Measurements from ENCODE around the gene SLC28A1. TPM values are rescaled to one million over a fixed set of nuclear protein-coding genes. Genes with fewer than 3 reads are reported as not detected.

Gene SLC28A1
- total and polyA plus RNA-seq, 2 experiments from 2014 or later = not detected

- in situ Hi-C loops (cut with MboI) = no loop called here
- peak overlapping the region; percentile 68; the same call in 1 of the 2 replicates for H2AFZ ChIP-seq
- TF ChIP-seq EZH2 (IDR thresholded peaks at IDR 0.05; ENCODE audit: insufficient read depth, poor library complexity, severe bottlenecking) = no peak
- DNase-seq = peak; percentile 73
- no peak overlapping the region for H3K4me3 ChIP-seq
- WGBS, 2 experiments (ENCODE audit: low coverage in 1 of 2, low lambda C conversion rate in 2 of 2, missing lambda C conversion rate in 2 of 2) = 45 to 54% methylated on average over 4 of the region's 4 CpGs
- no peak overlapping the region for H3K4me2 ChIP-seq (ENCODE audit: unreplicated experiment)
- H3K9ac ChIP-seq = no peak overlapping the region
- no peaks in the 10 kb centered on the region for H3K9me3 ChIP-seq (ENCODE audit: low read depth)
- H3K4me1 ChIP-seq (ENCODE audit: insufficient read depth) = no peaks in the 10 kb centered on the region
- H3K36me3 ChIP-seq (ENCODE audit: low read depth) = no peaks in the 10 kb centered on the region
- H3K9me2 ChIP-seq (ENCODE audit: insufficient read depth) = no peaks in the 10 kb centered on the region
- H3K27ac ChIP-seq = no peak overlapping the region
- H3K27me3 ChIP-seq (replicated peaks; ENCODE audit: insufficient read depth) = no peaks in the 10 kb centered on the region
- no peaks in the 10 kb centered on the region for H3K79me2 ChIP-seq (ENCODE audit: insufficient read depth)
- no peaks in the 10 kb centered on the region for H4K20me1 ChIP-seq (ENCODE audit: insufficient read depth)
- no peaks in the 10 kb centered on the region for H3F3A ChIP-seq (ENCODE audit: insufficient read depth)
These were observed 6.0 kb upstream of the SLC28A1 start for GRCh38 chr15:84878504-84878903.

GRCh38 chr15:84879088-84879780 is 5.2 kb upstream of the SLC28A1 start:
- Histone ChIP-seq H3F3A (ENCODE audit: insufficient read depth) (no peaks in the 10 kb centered on the region), H3K4me3 (no peak overlapping the region), H3K4me1 (ENCODE audit: insufficient read depth) (no peaks in the 10 kb centered on the region), H4K20me1 (ENCODE audit: insufficient read depth) (no peaks in the 10 kb centered on the region), H3K9me2 (ENCODE audit: insufficient read depth) (no peaks in the 10 kb centered on the region), H3K27ac (no peak overlapping the region), H3K4me2 (ENCODE audit: unreplicated experiment) (no peak overlapping the region), H3K79me2 (ENCODE audit: insufficient read depth) (no peaks in the 10 kb centered on the region), H3K27me3 (replicated peaks; ENCODE audit: insufficient read depth) (no peaks in the 10 kb centered on the region), H2AFZ (no peak overlapping the region), H3K9me3 (ENCODE audit: low read depth) (no peaks in the 10 kb centered on the region), H3K9ac (no peak overlapping the region), H3K36me3 (ENCODE audit: low read depth) (no peaks in the 10 kb centered on the region)
- no peak for DNase-seq
- TF ChIP-seq EZH2 (IDR thresholded peaks at IDR 0.05; ENCODE audit: insufficient read depth, poor library complexity, severe bottlenecking) (no peak), EZH2phosphoT487 (IDR thresholded peaks at IDR 0.05; ENCODE audit: insufficient read depth, low read depth) (no peak)
- in situ Hi-C loops (cut with MboI) = no loop called here
- 83 to 85% methylated on average over 11 of the region's 11 CpGs for WGBS, 2 experiments (ENCODE audit: low coverage in 1 of 2, low lambda C conversion rate in 2 of 2, missing lambda C conversion rate in 2 of 2)

GRCh38 chr15:84880007-84880406 is 4.5 kb upstream of the SLC28A1 start:
- Histone ChIP-seq H2AFZ (no peak overlapping the region), H3K27ac (no peak overlapping the region), H3K9me3 (ENCODE audit: low read depth) (no peaks in the 10 kb centered on the region), H4K20me1 (ENCODE audit: insufficient read depth) (no peaks in the 10 kb centered on the region), H3K4me3 (no peak overlapping the region), H3K4me2 (ENCODE audit: unreplicated experiment) (no peak overlapping the region), H3K9me2 (ENCODE audit: insufficient read depth) (no peaks in the 10 kb centered on the region), H3K36me3 (ENCODE audit: low read depth) (no peaks in the 10 kb centered on the region), H3K27me3 (replicated peaks; ENCODE audit: insufficient read depth) (no peaks in the 10 kb centered on the region), H3K79me2 (ENCODE audit: insufficient read depth) (no peaks in the 10 kb centered on the region), H3K9ac (no peak overlapping the region), H3F3A (ENCODE audit: insufficient read depth) (no peaks in the 10 kb centered on the region), H3K4me1 (ENCODE audit: insufficient read depth) (no peaks in the 10 kb centered on the region)
- 80 to 86% methylated on average over 3 of the region's 3 CpGs for WGBS, 2 experiments (ENCODE audit: low coverage in 1 of 2, low lambda C conversion rate in 2 of 2, missing lambda C conversion rate in 2 of 2)
- no peak for DNase-seq
- TF ChIP-seq EZH2phosphoT487 (IDR thresholded peaks at IDR 0.05; ENCODE audit: insufficient read depth, low read depth) (no peak), EZH2 (IDR thresholded peaks at IDR 0.05; ENCODE audit: insufficient read depth, poor library complexity, severe bottlenecking) (no peak)
- in situ Hi-C loops (cut with MboI) = no loop called here

- Histone ChIP-seq H3K79me2 (ENCODE audit: insufficient read depth) (no peaks in the 10 kb centered on the region), H3K9me2 (ENCODE audit: insufficient read depth) (no peaks in the 10 kb centered on the region), H3F3A (ENCODE audit: insufficient read depth) (no peaks in the 10 kb centered on the region), H3K9me3 (ENCODE audit: low read depth) (no peaks in the 10 kb centered on the region), H3K4me3 (no peak overlapping the region), H3K36me3 (ENCODE audit: low read depth) (no peaks in the 10 kb centered on the region), H3K4me1 (ENCODE audit: insufficient read depth) (no peaks in the 10 kb centered on the region), H3K9ac (no peak overlapping the region), H2AFZ (no peak overlapping the region), H3K27me3 (replicated peaks; ENCODE audit: insufficient read depth) (no peaks in the 10 kb centered on the region), H3K4me2 (ENCODE audit: unreplicated experiment) (no peak overlapping the region), H3K27ac (no peak overlapping the region), H4K20me1 (ENCODE audit: insufficient read depth) (no peaks in the 10 kb centered on the region)
- 84 to 85% methylated on average over 8 of the region's 8 CpGs for WGBS, 2 experiments (ENCODE audit: low coverage in 1 of 2, low lambda C conversion rate in 2 of 2, missing lambda C conversion rate in 2 of 2)
- TF ChIP-seq EZH2 (IDR thresholded peaks at IDR 0.05; ENCODE audit: insufficient read depth, poor library complexity, severe bottlenecking) (no peak), EZH2phosphoT487 (IDR thresholded peaks at IDR 0.05; ENCODE audit: insufficient read depth, low read depth) (no peak)
- in situ Hi-C loops (cut with MboI) = no loop called here
- DNase-seq = no peak
These were observed 3.5 kb upstream of the SLC28A1 start for GRCh38 chr15:84880822-84881519.

All from GM23248 (cell line).